ENCODE measurements around the gene HYDIN.

The HYDIN gene

DNA sequence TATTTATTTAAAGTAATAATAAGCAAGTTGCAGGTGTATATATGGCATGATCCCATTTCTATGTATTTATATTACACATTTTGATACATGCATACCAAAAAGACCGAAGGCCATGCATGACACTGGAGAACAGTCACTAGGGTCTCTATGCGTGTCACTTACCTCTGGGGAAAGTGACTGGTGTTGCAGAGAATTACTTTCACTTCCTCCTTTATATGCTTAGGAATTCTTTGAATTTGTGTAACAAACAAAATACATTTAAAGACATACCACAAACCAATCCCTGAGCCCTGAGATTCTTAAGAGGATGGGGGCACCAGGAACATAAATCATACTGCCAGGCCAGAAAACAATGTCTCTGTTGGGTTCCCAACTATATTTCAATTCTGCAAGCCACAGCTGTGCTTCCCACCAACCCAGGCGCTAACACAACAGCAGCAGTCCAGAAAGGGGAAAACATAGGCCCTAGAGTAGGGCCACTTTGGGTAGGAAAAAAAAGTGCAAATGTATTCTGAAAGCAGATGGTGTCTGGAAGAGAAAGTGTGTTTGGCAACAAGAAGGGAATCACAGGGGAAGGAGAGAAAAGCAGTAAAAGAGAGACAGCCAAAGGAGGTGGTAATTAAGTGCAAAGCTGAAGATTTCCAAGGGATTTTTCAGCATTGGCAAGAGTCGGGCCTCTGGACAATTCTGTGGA lies 24.5 kb upstream of the HYDIN start:
- Histone ChIP-seq H4K5ac (ENCODE audit: low read length) (no peak overlapping the region), H3K4me2 (ENCODE audit: low read length) (no peak overlapping the region), H2BK5ac (ENCODE audit: low read length) (no peak overlapping the region), H3K36me3 (ENCODE audit: control insufficient read depth, insufficient read depth, low read length) (no peaks in the 10 kb centered on the region), H3K9ac (ENCODE audit: low read length) (no peak overlapping the region), H3K4me1 (ENCODE audit: control insufficient read depth, low read depth, low read length) (peaks cover 2% of the 10 kb centered on the region), H3K4ac (ENCODE audit: low read depth, low read length) (no peak overlapping the region), H3K18ac (ENCODE audit: low read length) (no peak overlapping the region), H4K8ac (ENCODE audit: low read depth, low read length) (no peak overlapping the region), H3K79me2 (ENCODE audit: control insufficient read depth, insufficient read depth, low read length) (no peaks in the 10 kb centered on the region), H2BK15ac (replicated peaks; ENCODE audit: low read depth) (no peak overlapping the region), H3K23ac (ENCODE audit: low read length) (no peak overlapping the region), H2AK5ac (ENCODE audit: low read length) (no peak overlapping the region), H3K4me3 (ENCODE audit: low read length) (no peak overlapping the region), H3K56ac (ENCODE audit: low read length) (no peak overlapping the region), H3K27ac (ENCODE audit: low read depth, low read length) (no peak overlapping the region), H3K27me3 (ENCODE audit: insufficient read depth, low read length, poor library complexity) (no peaks in the 10 kb centered on the region), H2BK120ac (ENCODE audit: low read depth, low read length) (no peak overlapping the region), H3K79me1 (ENCODE audit: low read length) (no peaks in the 10 kb centered on the region)
- no peak for DNase-seq
- no CpG with 5 or more reads among the region's 4 CpGs for WGBS (ENCODE audit: extremely low coverage, insufficient coverage, low lambda C conversion rate)

DNA sequence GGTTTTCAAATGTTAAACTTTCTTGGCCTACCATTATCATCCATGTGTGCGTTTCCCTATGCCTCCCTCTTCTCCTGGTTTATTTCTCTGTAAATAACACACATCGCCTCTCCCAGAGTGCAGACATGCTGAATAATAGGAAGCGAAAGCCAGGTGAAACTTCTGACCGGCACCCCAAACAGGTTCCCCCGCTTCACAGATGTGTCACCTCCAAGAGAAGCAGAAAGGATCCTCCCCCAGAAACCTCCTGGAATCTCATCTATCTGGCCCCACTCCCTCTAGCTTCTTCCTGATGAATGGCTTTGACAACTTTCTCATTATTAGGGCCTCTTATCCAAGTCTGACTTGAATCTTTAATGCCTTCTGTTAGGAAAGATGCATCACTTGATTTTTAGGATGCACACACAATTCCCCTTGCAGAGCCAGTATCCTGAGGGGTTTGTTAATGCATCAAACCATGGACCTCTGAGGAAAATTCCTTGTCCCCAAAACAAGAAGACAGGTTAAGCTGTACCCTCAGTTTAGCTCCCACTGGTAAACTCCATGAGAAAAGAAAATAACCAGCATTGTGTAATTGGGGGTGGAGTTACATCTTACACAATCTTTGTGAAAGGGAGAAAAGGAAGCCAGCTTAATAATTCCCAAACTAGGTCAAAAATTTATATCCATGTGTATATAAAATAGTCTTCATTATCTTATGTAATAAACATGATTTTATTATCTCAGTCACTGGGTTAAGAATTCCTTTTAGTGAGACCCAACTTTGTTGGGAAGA lies 20.1 kb upstream of the HYDIN start:
- Histone ChIP-seq H3K36me3 (ENCODE audit: control insufficient read depth, insufficient read depth, low read length) (no peaks in the 10 kb centered on the region), H2BK5ac (ENCODE audit: low read length) (no peak overlapping the region), H3K27me3 (ENCODE audit: insufficient read depth, low read length, poor library complexity) (no peaks in the 10 kb centered on the region), H3K79me2 (ENCODE audit: control insufficient read depth, insufficient read depth, low read length) (no peaks in the 10 kb centered on the region), H2BK15ac (replicated peaks; ENCODE audit: low read depth) (no peak overlapping the region), H2BK120ac (ENCODE audit: low read depth, low read length) (no peak overlapping the region), H3K23ac (ENCODE audit: low read length) (no peak overlapping the region), H4K5ac (ENCODE audit: low read length) (no peak overlapping the region), H3K4me2 (ENCODE audit: low read length) (no peak overlapping the region), H3K4me1 (ENCODE audit: control insufficient read depth, low read depth, low read length) (peaks cover 2% of the 10 kb centered on the region), H3K27ac (ENCODE audit: low read depth, low read length) (no peak overlapping the region), H3K56ac (ENCODE audit: low read length) (no peak overlapping the region), H3K9ac (ENCODE audit: low read length) (no peak overlapping the region), H3K79me1 (ENCODE audit: low read length) (no peaks in the 10 kb centered on the region), H4K8ac (ENCODE audit: low read depth, low read length) (no peak overlapping the region), H2AK5ac (ENCODE audit: low read length) (no peak overlapping the region), H3K18ac (ENCODE audit: low read length) (no peak overlapping the region), H3K4ac (ENCODE audit: low read depth, low read length) (no peak overlapping the region), H3K4me3 (ENCODE audit: low read length) (no peak overlapping the region)
- no peak for DNase-seq
- WGBS (ENCODE audit: extremely low coverage, insufficient coverage, low lambda C conversion rate), result no CpG with 5 or more reads among the region's 5 CpGs

DNA sequence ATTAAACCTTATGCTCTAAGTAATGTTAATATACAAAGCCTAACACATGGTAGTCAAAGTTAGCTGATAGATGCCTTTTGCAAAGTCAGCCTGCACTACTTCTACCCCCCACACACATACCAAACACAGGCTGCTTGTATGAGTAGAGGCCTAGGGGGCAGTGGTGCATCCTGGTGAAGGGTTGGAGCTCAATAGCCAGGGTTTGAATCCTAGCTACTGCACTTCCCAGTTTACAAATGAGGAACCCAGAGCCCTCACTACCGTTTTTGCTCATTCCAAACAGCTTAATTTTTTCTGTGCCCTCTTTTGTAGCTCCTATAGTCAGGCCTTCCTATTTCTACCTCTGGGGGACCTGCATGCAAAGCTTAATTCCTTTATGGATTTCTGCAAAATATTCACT lies 18.9 kb upstream of the HYDIN start:
- Histone ChIP-seq H3K56ac (ENCODE audit: low read length) (no peak overlapping the region), H3K4me2 (ENCODE audit: low read length) (no peak overlapping the region), H3K9ac (ENCODE audit: low read length) (no peak overlapping the region), H2BK15ac (replicated peaks; ENCODE audit: low read depth) (no peak overlapping the region), H4K5ac (ENCODE audit: low read length) (no peak overlapping the region), H2AK5ac (ENCODE audit: low read length) (no peak overlapping the region), H4K8ac (ENCODE audit: low read depth, low read length) (no peak overlapping the region), H3K4me3 (ENCODE audit: low read length) (no peak overlapping the region), H2BK5ac (ENCODE audit: low read length) (no peak overlapping the region), H3K4ac (ENCODE audit: low read depth, low read length) (no peak overlapping the region), H3K79me1 (ENCODE audit: low read length) (no peaks in the 10 kb centered on the region), H3K27ac (ENCODE audit: low read depth, low read length) (no peak overlapping the region), H3K23ac (ENCODE audit: low read length) (no peak overlapping the region), H3K79me2 (ENCODE audit: control insufficient read depth, insufficient read depth, low read length) (no peaks in the 10 kb centered on the region), H3K18ac (ENCODE audit: low read length) (no peak overlapping the region), H2BK120ac (ENCODE audit: low read depth, low read length) (no peak overlapping the region), H3K27me3 (ENCODE audit: insufficient read depth, low read length, poor library complexity) (no peaks in the 10 kb centered on the region), H3K36me3 (ENCODE audit: control insufficient read depth, insufficient read depth, low read length) (no peaks in the 10 kb centered on the region), H3K4me1 (ENCODE audit: control insufficient read depth, low read depth, low read length) (peaks cover 2% of the 10 kb centered on the region)
- DNase-seq, result peak; percentile 62
- WGBS (ENCODE audit: extremely low coverage, insufficient coverage, low lambda C conversion rate), result no CpG with 5 or more reads among the region's 1 CpG

DNA sequence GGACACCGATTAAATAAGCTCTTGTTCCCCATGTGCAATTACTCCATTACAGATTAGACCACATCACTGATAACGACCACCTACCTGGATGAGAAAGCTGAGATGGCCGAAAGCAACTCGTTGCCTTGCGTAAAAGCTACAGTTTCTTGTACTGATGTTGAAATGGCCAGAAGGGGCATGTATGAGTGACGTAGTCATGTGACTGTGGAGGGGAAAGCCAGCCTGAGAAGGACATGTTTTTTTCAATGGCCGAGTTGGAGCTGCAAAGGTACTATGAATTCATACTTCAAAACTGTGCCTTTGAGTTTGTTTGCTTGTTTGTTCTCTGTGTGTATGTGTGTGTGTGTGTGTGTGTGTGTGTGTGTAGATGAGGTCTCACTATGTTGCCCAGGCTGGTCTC lies 17.0 kb upstream of the HYDIN start:
- Histone ChIP-seq H3K23ac (ENCODE audit: low read length) (no peak overlapping the region), H3K4me1 (ENCODE audit: control insufficient read depth, low read depth, low read length) (peaks cover 2% of the 10 kb centered on the region), H2BK120ac (ENCODE audit: low read depth, low read length) (no peak overlapping the region), H2BK15ac (replicated peaks; ENCODE audit: low read depth) (no peak overlapping the region), H3K18ac (ENCODE audit: low read length) (no peak overlapping the region), H4K8ac (ENCODE audit: low read depth, low read length) (no peak overlapping the region), H3K79me1 (ENCODE audit: low read length) (no peaks in the 10 kb centered on the region), H3K79me2 (ENCODE audit: control insufficient read depth, insufficient read depth, low read length) (no peaks in the 10 kb centered on the region), H3K27me3 (ENCODE audit: insufficient read depth, low read length, poor library complexity) (no peaks in the 10 kb centered on the region), H3K27ac (ENCODE audit: low read depth, low read length) (no peak overlapping the region), H3K4me3 (ENCODE audit: low read length) (no peak overlapping the region), H3K9ac (ENCODE audit: low read length) (no peak overlapping the region), H3K56ac (ENCODE audit: low read length) (no peak overlapping the region), H3K4ac (ENCODE audit: low read depth, low read length) (no peak overlapping the region), H2BK5ac (ENCODE audit: low read length) (no peak overlapping the region), H2AK5ac (ENCODE audit: low read length) (no peak overlapping the region), H3K36me3 (ENCODE audit: control insufficient read depth, insufficient read depth, low read length) (no peaks in the 10 kb centered on the region), H4K5ac (ENCODE audit: low read length) (no peak overlapping the region), H3K4me2 (ENCODE audit: low read length) (no peak overlapping the region)
- no peak for DNase-seq
- no CpG with 5 or more reads among the region's 7 CpGs for WGBS (ENCODE audit: extremely low coverage, insufficient coverage, low lambda C conversion rate)

DNA sequence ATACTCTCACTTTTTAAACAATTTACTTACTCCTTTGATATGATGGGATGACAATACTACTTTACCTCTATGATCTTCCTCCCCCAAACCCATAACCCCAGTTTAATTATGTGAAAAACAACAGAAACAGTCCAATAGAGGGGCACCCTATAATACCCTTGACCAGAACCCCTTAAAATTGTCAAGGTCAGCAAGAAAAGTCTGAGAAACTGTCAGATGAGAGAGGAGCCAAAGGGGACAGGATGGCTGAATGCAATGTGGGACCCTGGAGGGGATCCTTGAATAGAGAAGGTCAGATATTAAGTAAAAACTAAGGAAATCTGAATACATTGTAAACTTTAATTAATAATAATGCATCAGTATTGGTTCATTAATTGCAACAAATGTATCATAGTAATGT lies 15.8 kb upstream of the HYDIN start:
- DNase-seq, result no peak
- H4K5ac ChIP-seq (ENCODE audit: low read length), result no peak overlapping the region

More for the DNA sequence above, 15.8 kb upstream of the HYDIN start:
- Histone ChIP-seq H3K18ac (ENCODE audit: low read length) (no peak overlapping the region), H3K79me2 (ENCODE audit: control insufficient read depth, insufficient read depth, low read length) (no peaks in the 10 kb centered on the region), H3K56ac (ENCODE audit: low read length) (no peak overlapping the region), H4K8ac (ENCODE audit: low read depth, low read length) (no peak overlapping the region), H2BK120ac (ENCODE audit: low read depth, low read length) (no peak overlapping the region), H3K27me3 (ENCODE audit: insufficient read depth, low read length, poor library complexity) (no peaks in the 10 kb centered on the region), H3K4me3 (ENCODE audit: low read length) (no peak overlapping the region), H2AK5ac (ENCODE audit: low read length) (no peak overlapping the region), H3K9ac (ENCODE audit: low read length) (no peak overlapping the region), H3K4me2 (ENCODE audit: low read length) (no peak overlapping the region), H3K4me1 (ENCODE audit: control insufficient read depth, low read depth, low read length) (peaks cover 2% of the 10 kb centered on the region), H2BK5ac (ENCODE audit: low read length) (no peak overlapping the region), H3K27ac (ENCODE audit: low read depth, low read length) (no peak overlapping the region), H3K36me3 (ENCODE audit: control insufficient read depth, insufficient read depth, low read length) (no peaks in the 10 kb centered on the region), H3K79me1 (ENCODE audit: low read length) (no peaks in the 10 kb centered on the region), H3K4ac (ENCODE audit: low read depth, low read length) (no peak overlapping the region), H3K23ac (ENCODE audit: low read length) (no peak overlapping the region), H2BK15ac (replicated peaks; ENCODE audit: low read depth) (no peak overlapping the region)

All from mesendoderm (in vitro differentiated cells).